22Rv1 (cell line): Measurements from ENCODE around the gene SND1.

Source experiments
- ZFX ChIP-seq: fragments of 450-650 bp; IDR thresholded peaks from 2 replicates; pipeline ENCODE4 v1.6.1; 2017; ENCODE audit warnings: antibody characterized with exemption, borderline replicate concordance
- TF ChIP-seq, protein P1 (sequence below): fragments of 450-650 bp; IDR thresholded peaks from 2 replicates; pipeline ENCODE4 v1.5.1; 2017; ENCODE audit warnings: mild to moderate bottlenecking

DNA sequence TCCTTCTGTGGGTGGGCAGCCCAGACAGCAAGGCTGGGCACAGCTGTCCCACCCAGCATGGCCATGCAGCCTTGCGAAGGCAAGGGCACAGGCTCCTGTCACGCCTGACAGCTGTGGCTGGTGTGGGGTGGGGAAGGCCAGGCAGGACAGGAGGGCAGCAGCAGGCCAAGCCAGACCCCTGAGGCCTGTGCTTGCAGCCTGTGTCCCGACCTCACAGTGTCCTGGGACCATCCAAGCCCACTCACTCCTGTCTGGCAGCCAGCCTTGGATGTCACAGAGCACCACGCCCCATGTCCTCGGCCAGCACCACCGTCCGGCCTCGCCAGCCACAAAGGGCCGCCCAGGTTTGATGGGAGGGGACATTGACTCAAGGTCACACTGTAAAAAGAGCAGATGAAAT is 464.7 kb downstream of the SND1 start:
- TF ChIP-seq, protein P1, sequence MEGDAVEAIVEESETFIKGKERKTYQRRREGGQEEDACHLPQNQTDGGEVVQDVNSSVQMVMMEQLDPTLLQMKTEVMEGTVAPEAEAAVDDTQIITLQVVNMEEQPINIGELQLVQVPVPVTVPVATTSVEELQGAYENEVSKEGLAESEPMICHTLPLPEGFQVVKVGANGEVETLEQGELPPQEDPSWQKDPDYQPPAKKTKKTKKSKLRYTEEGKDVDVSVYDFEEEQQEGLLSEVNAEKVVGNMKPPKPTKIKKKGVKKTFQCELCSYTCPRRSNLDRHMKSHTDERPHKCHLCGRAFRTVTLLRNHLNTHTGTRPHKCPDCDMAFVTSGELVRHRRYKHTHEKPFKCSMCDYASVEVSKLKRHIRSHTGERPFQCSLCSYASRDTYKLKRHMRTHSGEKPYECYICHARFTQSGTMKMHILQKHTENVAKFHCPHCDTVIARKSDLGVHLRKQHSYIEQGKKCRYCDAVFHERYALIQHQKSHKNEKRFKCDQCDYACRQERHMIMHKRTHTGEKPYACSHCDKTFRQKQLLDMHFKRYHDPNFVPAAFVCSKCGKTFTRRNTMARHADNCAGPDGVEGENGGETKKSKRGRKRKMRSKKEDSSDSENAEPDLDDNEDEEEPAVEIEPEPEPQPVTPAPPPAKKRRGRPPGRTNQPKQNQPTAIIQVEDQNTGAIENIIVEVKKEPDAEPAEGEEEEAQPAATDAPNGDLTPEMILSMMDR = no peak
- no peak for TF ChIP-seq ZFX
